ENCODE measurements around the gene RASA3.
"Not testable (repeated sequence)": the region's sequence is repeated elsewhere in the genome, so short reads cannot be mapped to it uniquely, and the experiment has no call there.

The RASA3 gene

GRCh38 chr13:114132419-114133121 is at the start of gene RASA3:
TSS of gene RASA3 (minus strand) at chr13:114132623. CDS start at chr13:114132489, 134 bp downstream.
- FAIRE-seq = no peak

- no peak for FAIRE-seq
Observed at GRCh38 chr13:114179087-114179658, 46.8 kb upstream of the RASA3 start, which contains the start of gene CFAP97D2. TSS of gene CFAP97D2 (plus strand) at chr13:114179257. CDS start at chr13:114179331, 74 bp downstream.

- FAIRE-seq = no peak
Observed at GRCh38 chr13:114177245-114178010, 45.0 kb upstream of the RASA3 start.

- FAIRE-seq = not testable (repeated sequence)
Observed at GRCh38 chr13:114176359-114176902, 44.0 kb upstream of the RASA3 start.

- FAIRE-seq = no peak
Observed at GRCh38 chr13:114174529-114174961, 42.1 kb upstream of the RASA3 start.

GRCh38 chr13:114173745-114174144 is 41.3 kb upstream of the RASA3 start:
- no peak for FAIRE-seq

GRCh38 chr13:114173272-114173671 is 40.8 kb upstream of the RASA3 start:
- no peak for FAIRE-seq

- FAIRE-seq = no peak
Observed at GRCh38 chr13:114167885-114168284, 35.5 kb upstream of the RASA3 start.

- no peak for FAIRE-seq
Observed at GRCh38 chr13:114167426-114167825, 35.0 kb upstream of the RASA3 start.

GRCh38 chr13:114166381-114167131 is 34.1 kb upstream of the RASA3 start:
- FAIRE-seq = no peak

GRCh38 chr13:114164681-114165429 is 32.4 kb upstream of the RASA3 start:
- no peak for FAIRE-seq

GRCh38 chr13:114164053-114164452 is 31.6 kb upstream of the RASA3 start:
- FAIRE-seq = no peak

- FAIRE-seq = no peak
Observed at GRCh38 chr13:114162533-114162922, 30.1 kb upstream of the RASA3 start.

GRCh38 chr13:114161644-114162532 is 29.5 kb upstream of the RASA3 start:
- FAIRE-seq = no peak

- FAIRE-seq = no peak
Observed at GRCh38 chr13:114161028-114161556, 28.7 kb upstream of the RASA3 start.

- not testable (repeated sequence) for FAIRE-seq
Observed at GRCh38 chr13:114158869-114159666, 26.6 kb upstream of the RASA3 start.

- FAIRE-seq = no peak
Observed at GRCh38 chr13:114157869-114158495, 25.6 kb upstream of the RASA3 start.

GRCh38 chr13:114155926-114156883 is 23.8 kb upstream of the RASA3 start:
- FAIRE-seq = no peak
